ENCODE measurements around the gene FICD. TPM values are rescaled to one million over a fixed set of nuclear protein-coding genes. Genes with fewer than 3 reads are reported as not detected.
"Not testable (repeated sequence)": the region's sequence is repeated elsewhere in the genome, so short reads cannot be mapped to it uniquely, and the experiment has no call there.

Gene FICD
- total RNA-seq, 1 donor from 2014 or later: 6.9 TPM

GRCh38 chr12:108547686-108548085, 32.6 kb downstream of the FICD start:
- Histone ChIP-seq H3K4me1 (peaks cover 14% of the 10 kb centered on the region), H3K27me3 (no peaks in the 10 kb centered on the region), H3K27ac (no peak overlapping the region), H3K9me3 (no peaks in the 10 kb centered on the region), H3K4me3 (no peak overlapping the region), H3K36me3 (peaks cover 0 to 62% of the 10 kb centered on the region in 2 donors)
- DNase-seq (ENCODE audit: extremely low spot score in 2 of 2): no peak
- no peak for TF ChIP-seq POLR2AphosphoS5 (IDR thresholded peaks at IDR 0.05; ENCODE audit: insufficient read depth in 1 of 2, low read depth in 1 of 2)
- TF ChIP-seq CTCF (IDR thresholded peaks at IDR 0.05): no peak
- TF ChIP-seq POLR2A (IDR thresholded peaks at IDR 0.05): no peak
- intact Hi-C loops (cut with DNase I): no loop called here

GRCh38 chr12:108548954-108549521, 34.0 kb downstream of the FICD start:
- H3K4me1 ChIP-seq: peaks cover 26% of the 10 kb centered on the region
- H3K27me3 ChIP-seq: no peaks in the 10 kb centered on the region
- intact Hi-C loops (cut with DNase I): no loop called here
- DNase-seq (ENCODE audit: extremely low spot score in 2 of 2): no peak
- no peak overlapping the region for H3K4me3 ChIP-seq
- TF ChIP-seq CTCF (IDR thresholded peaks at IDR 0.05) (no peak), POLR2A (IDR thresholded peaks at IDR 0.05) (no peak), POLR2AphosphoS5 (IDR thresholded peaks at IDR 0.05; ENCODE audit: insufficient read depth in 1 of 2, low read depth in 1 of 2) (no peak)
- no peaks in the 10 kb centered on the region for H3K9me3 ChIP-seq
- peaks cover 0 to 49% of the 10 kb centered on the region in 2 donors for H3K36me3 ChIP-seq
- H3K27ac ChIP-seq: no peak overlapping the region

- DNase-seq (ENCODE audit: extremely low spot score in 2 of 2): no peak
- TF ChIP-seq POLR2A (IDR thresholded peaks at IDR 0.05): no peak
- TF ChIP-seq CTCF (IDR thresholded peaks at IDR 0.05): no peak
- no peak for TF ChIP-seq POLR2AphosphoS5 (IDR thresholded peaks at IDR 0.05; ENCODE audit: insufficient read depth in 1 of 2, low read depth in 1 of 2)
- no peaks in the 10 kb centered on the region for H3K27me3 ChIP-seq
- peaks cover 49% of the 10 kb centered on the region for H3K4me1 ChIP-seq
- no peaks in the 10 kb centered on the region for H3K9me3 ChIP-seq
- intact Hi-C loops (cut with DNase I): no loop called here
- no peak overlapping the region for H3K4me3 ChIP-seq
- H3K36me3 ChIP-seq: peaks cover 0 to 25% of the 10 kb centered on the region in 2 donors
- no peak overlapping the region for H3K27ac ChIP-seq
These were observed 36.5 kb downstream of the FICD start for GRCh38 chr12:108551535-108551934.

- H3K9me3 ChIP-seq: no peaks in the 10 kb centered on the region
- H3K4me3 ChIP-seq: no peak overlapping the region
- no peak overlapping the region for H3K27ac ChIP-seq
- H3K36me3 ChIP-seq: peaks cover 0 to 7% of the 10 kb centered on the region in 2 donors
- H3K4me1 ChIP-seq: peaks cover 71% of the 10 kb centered on the region
- DNase-seq (ENCODE audit: extremely low spot score in 2 of 2): no peak
- TF ChIP-seq CTCF (IDR thresholded peaks at IDR 0.05) (no peak), POLR2AphosphoS5 (IDR thresholded peaks at IDR 0.05; ENCODE audit: insufficient read depth in 1 of 2, low read depth in 1 of 2) (no peak), POLR2A (IDR thresholded peaks at IDR 0.05) (no peak)
- intact Hi-C loops (cut with DNase I): no loop called here
- H3K27me3 ChIP-seq: no peaks in the 10 kb centered on the region
These were observed 38.7 kb downstream of the FICD start for GRCh38 chr12:108553799-108554198.

- intact Hi-C loops (cut with DNase I); H3K27me3 ChIP-seq; H3K9me3 ChIP-seq; H3K4me3 ChIP-seq; H3K27ac ChIP-seq; H3K36me3 ChIP-seq; DNase-seq (ENCODE audit: extremely low spot score in 2 of 2): not testable (repeated sequence)
- H3K4me1 ChIP-seq: peaks cover 86% of the 10 kb centered on the region
These were observed 40.3 kb downstream of the FICD start for GRCh38 chr12:108555383-108555782.
